ENCODE data around the gene MINDY3.

The MINDY3 gene

DNA sequence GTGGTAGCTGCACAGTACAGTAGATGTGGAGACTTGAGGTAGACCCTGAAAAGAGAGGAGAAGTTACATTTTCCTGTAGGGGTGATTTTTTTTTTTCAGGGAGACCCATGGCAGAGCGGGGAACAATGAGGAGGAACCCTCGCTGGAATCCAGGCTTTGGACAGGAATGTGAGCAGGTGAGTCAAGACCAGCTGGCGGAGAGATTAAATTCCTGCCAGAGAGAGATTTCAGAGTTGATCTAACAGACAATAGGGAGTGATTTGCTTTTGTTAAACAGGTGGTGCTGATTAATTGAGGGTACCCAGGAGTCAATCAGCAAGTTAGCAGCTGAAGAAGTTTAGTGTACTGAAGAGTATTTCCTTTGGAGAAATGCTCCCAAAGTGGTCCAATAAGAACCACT lies 41.6 kb upstream of the MINDY3 start:
- POLR2A ChIA-PET: no interaction called here
- H3K9me3 ChIP-seq (ENCODE audit: control insufficient read depth, insufficient read depth, low read depth, low read length): no peaks in the 10 kb centered on the region

More for the DNA sequence above, 41.6 kb upstream of the MINDY3 start:
- no peaks in the 10 kb centered on the region for H3K36me3 ChIP-seq (ENCODE audit: control insufficient read depth in 2 of 2, insufficient read depth in 1 of 2, low read length in 2 of 2)
- H3K4me1 ChIP-seq (ENCODE audit: control insufficient read depth, insufficient read depth, low read length): no peaks in the 10 kb centered on the region
- H3K4me3 ChIP-seq (ENCODE audit: low read depth, low read length): no peak overlapping the region
- CTCF ChIA-PET: interaction anchor here (0.5 to 3.3 kb wide), 24 partner anchors 9 to 926 kb away, joined by 3 to 20 read pairs (median 4); no protein-coding TSS in a partner anchor
- no peak for TF ChIP-seq ZNF426 (tag by site-specific recombination; IDR thresholded peaks at IDR 0.05)
- no peak for TF ChIP-seq ZNF23 (tag by site-specific recombination; IDR thresholded peaks at IDR 0.05; ENCODE audit: borderline replicate concordance)
- TF ChIP-seq ZNF266 (tag by site-specific recombination; IDR thresholded peaks at IDR 0.05; ENCODE audit: low read depth): no peak
- TF ChIP-seq, protein P1, sequence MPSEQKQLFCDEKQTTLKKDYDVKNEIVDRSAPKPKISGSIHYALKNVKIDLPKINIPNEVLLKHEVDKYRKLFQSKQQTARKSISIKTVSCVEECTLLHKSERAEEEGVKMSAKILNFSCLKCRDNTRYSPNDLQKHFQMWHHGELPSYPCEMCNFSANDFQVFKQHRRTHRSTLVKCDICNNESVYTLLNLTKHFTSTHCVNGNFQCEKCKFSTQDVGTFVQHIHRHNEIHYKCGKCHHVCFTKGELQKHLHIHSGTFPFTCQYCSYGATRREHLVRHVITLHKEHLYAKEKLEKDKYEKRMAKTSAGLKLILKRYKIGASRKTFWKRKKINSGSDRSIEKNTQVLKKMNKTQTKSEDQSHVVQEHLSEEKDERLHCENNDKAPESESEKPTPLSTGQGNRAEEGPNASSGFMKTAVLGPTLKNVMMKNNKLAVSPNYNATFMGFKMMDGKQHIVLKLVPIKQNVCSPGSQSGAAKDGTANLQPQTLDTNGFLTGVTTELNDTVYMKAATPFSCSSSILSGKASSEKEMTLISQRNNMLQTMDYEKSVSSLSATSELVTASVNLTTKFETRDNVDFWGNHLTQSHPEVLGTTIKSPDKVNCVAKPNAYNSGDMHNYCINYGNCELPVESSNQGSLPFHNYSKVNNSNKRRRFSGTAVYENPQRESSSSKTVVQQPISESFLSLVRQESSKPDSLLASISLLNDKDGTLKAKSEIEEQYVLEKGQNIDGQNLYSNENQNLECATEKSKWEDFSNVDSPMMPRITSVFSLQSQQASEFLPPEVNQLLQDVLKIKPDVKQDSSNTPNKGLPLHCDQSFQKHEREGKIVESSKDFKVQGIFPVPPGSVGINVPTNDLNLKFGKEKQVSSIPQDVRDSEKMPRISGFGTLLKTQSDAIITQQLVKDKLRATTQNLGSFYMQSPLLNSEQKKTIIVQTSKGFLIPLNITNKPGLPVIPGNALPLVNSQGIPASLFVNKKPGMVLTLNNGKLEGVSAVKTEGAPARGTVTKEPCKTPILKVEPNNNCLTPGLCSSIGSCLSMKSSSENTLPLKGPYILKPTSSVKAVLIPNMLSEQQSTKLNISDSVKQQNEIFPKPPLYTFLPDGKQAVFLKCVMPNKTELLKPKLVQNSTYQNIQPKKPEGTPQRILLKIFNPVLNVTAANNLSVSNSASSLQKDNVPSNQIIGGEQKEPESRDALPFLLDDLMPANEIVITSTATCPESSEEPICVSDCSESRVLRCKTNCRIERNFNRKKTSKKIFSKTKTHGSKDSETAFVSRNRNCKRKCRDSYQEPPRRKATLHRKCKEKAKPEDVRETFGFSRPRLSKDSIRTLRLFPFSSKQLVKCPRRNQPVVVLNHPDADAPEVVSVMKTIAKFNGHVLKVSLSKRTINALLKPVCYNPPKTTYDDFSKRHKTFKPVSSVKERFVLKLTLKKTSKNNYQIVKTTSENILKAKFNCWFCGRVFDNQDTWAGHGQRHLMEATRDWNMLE (tag by site-specific recombination; conservative IDR thresholded peaks at IDR 0.05; ENCODE audit: low read depth): no peak
- TF ChIP-seq, protein P2, sequence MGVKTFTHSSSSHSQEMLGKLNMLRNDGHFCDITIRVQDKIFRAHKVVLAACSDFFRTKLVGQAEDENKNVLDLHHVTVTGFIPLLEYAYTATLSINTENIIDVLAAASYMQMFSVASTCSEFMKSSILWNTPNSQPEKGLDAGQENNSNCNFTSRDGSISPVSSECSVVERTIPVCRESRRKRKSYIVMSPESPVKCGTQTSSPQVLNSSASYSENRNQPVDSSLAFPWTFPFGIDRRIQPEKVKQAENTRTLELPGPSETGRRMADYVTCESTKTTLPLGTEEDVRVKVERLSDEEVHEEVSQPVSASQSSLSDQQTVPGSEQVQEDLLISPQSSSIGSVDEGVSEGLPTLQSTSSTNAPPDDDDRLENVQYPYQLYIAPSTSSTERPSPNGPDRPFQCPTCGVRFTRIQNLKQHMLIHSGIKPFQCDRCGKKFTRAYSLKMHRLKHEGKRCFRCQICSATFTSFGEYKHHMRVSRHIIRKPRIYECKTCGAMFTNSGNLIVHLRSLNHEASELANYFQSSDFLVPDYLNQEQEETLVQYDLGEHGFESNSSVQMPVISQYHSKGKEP (tag by site-specific recombination; IDR thresholded peaks at IDR 0.05): no peak
- no peak for TF ChIP-seq ZNF302 (tag by site-specific recombination; IDR thresholded peaks at IDR 0.05; ENCODE audit: low read depth)
- TF ChIP-seq ZNF214 (tag by site-specific recombination; IDR thresholded peaks at IDR 0.05; ENCODE audit: borderline replicate concordance): no peak
- TF ChIP-seq ZNF157 (tag by site-specific recombination; IDR thresholded peaks at IDR 0.05): no peak
- no peak for TF ChIP-seq ZNF239 (tag by site-specific recombination; IDR thresholded peaks at IDR 0.05)
- TF ChIP-seq, protein P3, sequence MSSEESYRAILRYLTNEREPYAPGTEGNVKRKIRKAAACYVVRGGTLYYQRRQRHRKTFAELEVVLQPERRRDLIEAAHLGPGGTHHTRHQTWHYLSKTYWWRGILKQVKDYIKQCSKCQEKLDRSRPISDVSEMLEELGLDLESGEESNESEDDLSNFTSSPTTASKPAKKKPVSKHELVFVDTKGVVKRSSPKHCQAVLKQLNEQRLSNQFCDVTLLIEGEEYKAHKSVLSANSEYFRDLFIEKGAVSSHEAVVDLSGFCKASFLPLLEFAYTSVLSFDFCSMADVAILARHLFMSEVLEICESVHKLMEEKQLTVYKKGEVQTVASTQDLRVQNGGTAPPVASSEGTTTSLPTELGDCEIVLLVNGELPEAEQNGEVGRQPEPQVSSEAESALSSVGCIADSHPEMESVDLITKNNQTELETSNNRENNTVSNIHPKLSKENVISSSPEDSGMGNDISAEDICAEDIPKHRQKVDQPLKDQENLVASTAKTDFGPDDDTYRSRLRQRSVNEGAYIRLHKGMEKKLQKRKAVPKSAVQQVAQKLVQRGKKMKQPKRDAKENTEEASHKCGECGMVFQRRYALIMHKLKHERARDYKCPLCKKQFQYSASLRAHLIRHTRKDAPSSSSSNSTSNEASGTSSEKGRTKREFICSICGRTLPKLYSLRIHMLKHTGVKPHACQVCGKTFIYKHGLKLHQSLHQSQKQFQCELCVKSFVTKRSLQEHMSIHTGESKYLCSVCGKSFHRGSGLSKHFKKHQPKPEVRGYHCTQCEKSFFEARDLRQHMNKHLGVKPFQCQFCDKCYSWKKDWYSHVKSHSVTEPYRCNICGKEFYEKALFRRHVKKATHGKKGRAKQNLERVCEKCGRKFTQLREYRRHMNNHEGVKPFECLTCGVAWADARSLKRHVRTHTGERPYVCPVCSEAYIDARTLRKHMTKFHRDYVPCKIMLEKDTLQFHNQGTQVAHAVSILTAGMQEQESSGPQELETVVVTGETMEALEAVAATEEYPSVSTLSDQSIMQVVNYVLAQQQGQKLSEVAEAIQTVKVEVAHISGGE (tag by site-specific recombination; conservative IDR thresholded peaks at IDR 0.05; ENCODE audit: low read depth): no peak
- no peak for TF ChIP-seq ZNF324 (tag by site-specific recombination; IDR thresholded peaks at IDR 0.05)
- no peak for TF ChIP-seq ZNF394 (tag by site-specific recombination; IDR thresholded peaks at IDR 0.05; ENCODE audit: borderline replicate concordance)
- TF ChIP-seq ZSCAN23 (tag by site-specific recombination; IDR thresholded peaks at IDR 0.05): no peak
- TF ChIP-seq ZNF791 (tag by site-specific recombination; IDR thresholded peaks at IDR 0.05): no peak
- no peak for TF ChIP-seq GFI1B (tag by site-specific recombination; IDR thresholded peaks at IDR 0.05)
- TF ChIP-seq, protein P4, sequence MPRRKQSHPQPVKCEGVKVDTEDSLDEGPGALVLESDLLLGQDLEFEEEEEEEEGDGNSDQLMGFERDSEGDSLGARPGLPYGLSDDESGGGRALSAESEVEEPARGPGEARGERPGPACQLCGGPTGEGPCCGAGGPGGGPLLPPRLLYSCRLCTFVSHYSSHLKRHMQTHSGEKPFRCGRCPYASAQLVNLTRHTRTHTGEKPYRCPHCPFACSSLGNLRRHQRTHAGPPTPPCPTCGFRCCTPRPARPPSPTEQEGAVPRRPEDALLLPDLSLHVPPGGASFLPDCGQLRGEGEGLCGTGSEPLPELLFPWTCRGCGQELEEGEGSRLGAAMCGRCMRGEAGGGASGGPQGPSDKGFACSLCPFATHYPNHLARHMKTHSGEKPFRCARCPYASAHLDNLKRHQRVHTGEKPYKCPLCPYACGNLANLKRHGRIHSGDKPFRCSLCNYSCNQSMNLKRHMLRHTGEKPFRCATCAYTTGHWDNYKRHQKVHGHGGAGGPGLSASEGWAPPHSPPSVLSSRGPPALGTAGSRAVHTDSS (tag by site-specific recombination; IDR thresholded peaks at IDR 0.05): no peak
- no peak for TF ChIP-seq KLF9 (tag by site-specific recombination; IDR thresholded peaks at IDR 0.05; ENCODE audit: low read depth)
- no peak for TF ChIP-seq ZNF514 (tag by site-specific recombination; IDR thresholded peaks at IDR 0.05)
- no peak for TF ChIP-seq ZBTB17 (tag by site-specific recombination; IDR thresholded peaks at IDR 0.05)
- H3K27ac ChIP-seq (ENCODE audit: extremely low read depth, low read depth, low read length): no peak overlapping the region

Measured in HEK293 (cell line).